GM10847 (cell line): Measurements from ENCODE around the gene ITIH1.

ENCODE experiments used
- POLR2A ChIP-seq: IDR thresholded peaks from 2 replicates; pipeline ENCODE4 v1.6.1; 2011; ENCODE audit not compliant: insufficient read length; ENCODE audit errors: extremely low read depth

ITIH1 gene, protein sequence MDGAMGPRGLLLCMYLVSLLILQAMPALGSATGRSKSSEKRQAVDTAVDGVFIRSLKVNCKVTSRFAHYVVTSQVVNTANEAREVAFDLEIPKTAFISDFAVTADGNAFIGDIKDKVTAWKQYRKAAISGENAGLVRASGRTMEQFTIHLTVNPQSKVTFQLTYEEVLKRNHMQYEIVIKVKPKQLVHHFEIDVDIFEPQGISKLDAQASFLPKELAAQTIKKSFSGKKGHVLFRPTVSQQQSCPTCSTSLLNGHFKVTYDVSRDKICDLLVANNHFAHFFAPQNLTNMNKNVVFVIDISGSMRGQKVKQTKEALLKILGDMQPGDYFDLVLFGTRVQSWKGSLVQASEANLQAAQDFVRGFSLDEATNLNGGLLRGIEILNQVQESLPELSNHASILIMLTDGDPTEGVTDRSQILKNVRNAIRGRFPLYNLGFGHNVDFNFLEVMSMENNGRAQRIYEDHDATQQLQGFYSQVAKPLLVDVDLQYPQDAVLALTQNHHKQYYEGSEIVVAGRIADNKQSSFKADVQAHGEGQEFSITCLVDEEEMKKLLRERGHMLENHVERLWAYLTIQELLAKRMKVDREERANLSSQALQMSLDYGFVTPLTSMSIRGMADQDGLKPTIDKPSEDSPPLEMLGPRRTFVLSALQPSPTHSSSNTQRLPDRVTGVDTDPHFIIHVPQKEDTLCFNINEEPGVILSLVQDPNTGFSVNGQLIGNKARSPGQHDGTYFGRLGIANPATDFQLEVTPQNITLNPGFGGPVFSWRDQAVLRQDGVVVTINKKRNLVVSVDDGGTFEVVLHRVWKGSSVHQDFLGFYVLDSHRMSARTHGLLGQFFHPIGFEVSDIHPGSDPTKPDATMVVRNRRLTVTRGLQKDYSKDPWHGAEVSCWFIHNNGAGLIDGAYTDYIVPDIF

DNA sequence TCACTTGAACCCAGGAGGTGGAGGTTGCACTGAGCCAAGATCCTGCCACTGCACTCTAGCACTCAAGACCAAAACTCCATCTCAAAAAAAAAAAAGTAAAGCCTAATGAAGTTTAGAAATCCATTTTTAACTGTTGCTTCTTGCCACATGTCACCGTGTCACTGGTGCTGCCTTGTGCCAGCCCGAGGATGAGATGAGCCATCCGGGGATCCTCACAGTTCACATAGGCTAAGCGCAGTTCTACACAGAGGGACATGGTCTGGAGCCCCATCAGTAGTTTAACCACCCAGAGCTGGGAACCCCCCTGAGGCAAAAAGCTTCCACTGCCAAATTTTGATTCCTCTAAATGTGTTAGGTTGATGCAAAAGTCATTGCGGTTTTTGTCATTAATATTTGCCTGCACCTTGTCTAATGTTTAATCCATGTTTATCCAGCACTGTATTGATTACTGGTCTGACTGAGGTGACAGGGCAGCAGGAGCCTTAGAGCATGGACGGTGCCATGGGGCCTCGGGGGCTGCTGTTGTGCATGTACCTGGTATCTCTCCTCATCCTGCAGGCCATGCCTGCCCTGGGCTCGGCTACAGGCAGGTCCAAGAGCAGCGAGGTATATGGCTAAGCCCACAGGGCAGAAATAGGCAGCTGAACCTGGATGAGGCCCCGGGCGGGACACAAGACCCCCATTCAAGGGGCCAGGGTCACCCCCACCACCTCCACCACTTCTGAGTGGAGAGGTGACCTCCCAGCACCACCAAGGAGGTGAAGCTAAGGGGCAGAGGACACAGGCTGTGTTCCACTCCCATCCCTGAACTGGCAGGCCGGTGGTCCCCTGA is at the start of gene ITIH1:
Gene ITIH1 (plus strand): TSS at position 473 of the 832 bp plus-strand sequence. CDS start 17 bp downstream, at position 490.
- no peak for TF ChIP-seq POLR2A

DNA sequence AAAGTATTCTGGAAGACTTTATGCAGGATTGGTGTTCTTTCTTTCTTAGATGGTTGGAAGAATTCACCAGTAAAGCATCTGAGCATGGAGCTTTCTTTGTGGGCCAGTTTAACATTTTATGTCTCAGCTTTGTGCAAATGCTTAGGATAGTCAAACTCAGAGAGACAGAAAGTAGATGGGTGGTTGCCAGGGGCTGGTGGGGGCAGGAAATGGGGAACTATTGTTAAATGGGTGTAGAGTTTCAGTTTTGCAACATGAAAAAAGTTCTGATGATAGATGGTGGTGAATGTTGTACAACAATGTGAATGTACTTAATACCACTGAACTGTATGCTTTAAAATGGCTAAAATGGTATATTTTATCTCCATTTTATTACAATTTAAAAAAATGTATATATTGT is 46.7 kb upstream of the ITIH1 start:
- no peak for TF ChIP-seq POLR2A

DNA sequence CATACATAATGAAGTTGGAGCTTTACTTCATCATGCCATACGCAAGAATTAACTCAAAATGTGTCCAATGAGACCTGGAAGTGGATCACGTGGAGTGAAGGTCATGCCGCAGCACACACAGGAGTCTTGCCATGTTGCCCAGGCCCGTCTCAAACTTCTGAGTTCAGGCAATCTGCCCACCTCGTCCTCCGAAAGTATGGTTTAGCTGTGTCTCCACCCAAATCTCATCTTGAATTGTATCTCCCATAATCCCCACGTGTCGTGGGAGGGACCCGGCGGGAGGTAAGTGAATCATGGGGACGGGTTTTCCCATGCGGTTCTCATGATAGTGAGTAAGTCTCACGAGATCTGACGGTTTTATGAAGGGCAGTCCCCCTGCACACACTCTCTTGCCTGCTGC is 45.8 kb upstream of the ITIH1 start:
- TF ChIP-seq POLR2A, result no peak

DNA sequence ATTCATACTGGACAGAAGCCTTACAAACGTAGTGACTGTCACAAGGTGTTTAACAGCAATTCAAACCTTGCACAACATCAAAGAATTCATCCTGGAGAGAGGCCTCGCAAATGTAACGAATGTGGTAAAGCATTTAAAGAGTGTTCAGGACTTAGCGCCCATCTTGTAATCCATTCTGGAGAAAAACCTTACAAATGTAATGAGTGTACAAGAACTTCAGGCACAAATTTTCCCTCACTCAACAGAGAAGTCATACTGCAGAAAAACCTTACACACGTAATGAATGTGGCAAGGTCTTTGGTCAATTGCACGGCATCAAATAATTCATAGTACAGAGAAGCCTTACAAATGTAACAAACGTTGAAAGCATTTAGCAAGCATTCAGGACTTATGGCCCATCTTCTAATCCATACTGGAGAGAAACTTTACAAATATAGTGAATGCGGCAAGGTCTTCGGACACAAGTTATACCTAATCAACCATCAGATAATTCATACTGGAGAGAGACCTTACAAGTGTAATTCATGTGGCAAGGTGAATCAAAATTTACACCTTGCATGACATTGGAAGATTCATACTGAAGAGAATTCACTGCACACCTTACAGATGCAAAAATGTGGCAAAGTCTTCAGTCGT is 44.0 kb upstream of the ITIH1 start:
- TF ChIP-seq POLR2A, result no peak

DNA sequence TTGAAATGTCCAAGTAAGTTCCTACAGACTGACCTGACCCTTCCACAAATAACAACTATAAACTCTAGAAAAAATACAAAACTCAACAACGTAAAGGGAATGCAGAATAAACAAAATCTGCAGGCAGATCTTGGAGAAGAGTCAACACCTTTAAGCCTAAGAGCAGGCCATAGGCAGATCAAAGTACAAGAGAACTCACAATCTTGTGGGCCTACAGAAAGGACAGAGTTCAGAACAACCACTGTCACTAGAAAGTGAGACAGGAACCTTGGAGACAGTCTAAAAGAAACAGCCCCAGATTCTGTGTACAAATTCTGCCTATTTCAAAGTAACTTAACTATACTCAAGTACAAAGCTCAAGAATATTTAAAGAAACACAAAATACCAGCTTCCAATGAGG is 37.7 kb upstream of the ITIH1 start:
- TF ChIP-seq POLR2A, result no peak

DNA sequence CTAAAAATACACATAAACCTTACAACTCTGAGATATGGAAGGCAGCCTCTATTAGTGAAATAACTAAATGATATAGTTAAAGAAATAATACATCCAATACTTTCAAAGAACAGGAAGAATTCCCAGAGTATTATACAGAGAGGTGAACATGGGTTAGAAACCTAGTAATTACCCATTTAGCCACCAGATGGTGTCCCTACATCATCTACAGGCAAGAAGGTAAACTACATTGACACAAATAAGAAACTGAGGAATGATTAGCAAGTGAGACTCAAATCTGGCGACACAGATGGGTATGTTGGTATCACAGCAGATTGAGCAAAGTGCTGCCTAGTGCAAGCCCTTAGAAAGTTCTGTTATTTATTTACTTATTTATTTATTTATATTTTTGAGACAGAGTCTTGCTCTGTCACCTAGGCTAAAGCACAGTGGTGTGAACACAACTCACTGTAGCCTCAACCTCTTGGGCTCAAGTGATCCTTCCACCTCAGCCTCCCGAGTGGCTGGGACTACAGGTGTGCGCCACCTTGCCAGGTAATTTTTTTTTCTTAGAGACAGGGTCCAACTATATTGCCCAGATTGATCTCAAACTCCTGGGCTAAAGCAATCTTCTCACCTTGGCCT is 34.9 kb upstream of the ITIH1 start:
- no peak for TF ChIP-seq POLR2A

DNA sequence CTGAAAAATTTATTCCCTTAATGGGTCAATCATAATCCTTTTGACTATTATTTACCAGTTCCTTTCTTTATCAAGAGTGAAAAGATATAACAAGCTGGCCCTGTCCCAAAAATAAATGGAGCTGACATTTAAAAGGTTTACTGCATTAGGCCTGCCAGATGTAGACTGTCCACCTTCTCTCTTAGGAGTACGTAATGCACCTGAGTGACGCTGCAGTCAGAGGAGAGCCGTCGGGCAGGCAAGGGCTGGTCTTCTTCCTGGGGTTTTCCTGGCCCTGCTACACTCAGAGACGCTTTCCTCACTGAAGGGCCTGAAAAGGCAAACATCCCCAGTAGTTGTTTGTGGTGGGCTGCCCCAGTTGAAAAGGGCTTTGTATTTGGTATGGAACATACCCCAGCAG is 34.2 kb upstream of the ITIH1 start:
- TF ChIP-seq POLR2A, result no peak

DNA sequence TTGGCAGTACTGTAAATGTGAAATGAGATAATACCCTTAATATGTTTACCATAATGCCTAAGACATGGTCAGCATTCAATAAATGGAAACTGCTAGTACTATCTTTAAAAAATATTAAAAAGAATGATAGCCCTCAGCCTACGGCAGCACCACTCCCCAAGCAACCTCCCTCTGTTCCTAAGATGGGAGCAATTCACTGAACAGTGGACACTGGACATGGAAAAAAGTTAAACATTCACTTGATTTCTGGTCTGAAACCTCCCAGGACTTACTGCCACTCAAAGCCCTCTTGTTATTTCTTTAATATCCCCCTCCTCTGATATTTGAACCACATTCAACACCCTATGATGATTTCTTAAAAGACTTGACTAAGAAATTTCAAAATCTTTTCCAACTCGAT is 33.7 kb upstream of the ITIH1 start:
- TF ChIP-seq POLR2A, result no peak

DNA sequence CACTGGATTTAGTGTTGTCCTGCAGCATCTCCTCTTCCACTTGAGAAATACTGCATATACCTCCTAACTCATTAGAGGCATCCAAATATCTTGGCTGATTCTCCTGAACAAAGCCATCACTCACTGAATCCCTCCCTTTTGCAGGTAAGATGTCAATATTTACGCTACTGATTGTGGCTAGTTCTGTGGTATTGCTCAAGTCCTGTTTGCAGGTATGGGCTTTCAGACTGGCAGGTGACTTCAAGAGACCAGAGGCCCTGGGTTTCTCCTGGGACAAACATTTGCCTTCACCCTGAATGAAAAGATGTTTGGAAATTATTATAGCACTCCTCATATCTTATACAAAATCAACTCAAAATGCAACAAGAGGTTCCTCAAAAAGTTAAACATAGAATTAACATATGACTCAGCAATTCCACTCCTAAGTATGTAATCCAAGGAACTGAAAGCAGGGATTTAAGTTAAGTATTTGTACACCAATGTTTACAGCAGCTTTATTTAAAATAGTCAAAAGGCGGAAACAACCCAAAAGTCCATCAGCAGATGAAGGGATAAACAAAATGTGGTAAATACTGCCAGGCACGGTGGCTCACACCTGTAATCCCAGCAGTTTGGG is 25.2 kb upstream of the ITIH1 start:
- TF ChIP-seq POLR2A, result no peak

DNA sequence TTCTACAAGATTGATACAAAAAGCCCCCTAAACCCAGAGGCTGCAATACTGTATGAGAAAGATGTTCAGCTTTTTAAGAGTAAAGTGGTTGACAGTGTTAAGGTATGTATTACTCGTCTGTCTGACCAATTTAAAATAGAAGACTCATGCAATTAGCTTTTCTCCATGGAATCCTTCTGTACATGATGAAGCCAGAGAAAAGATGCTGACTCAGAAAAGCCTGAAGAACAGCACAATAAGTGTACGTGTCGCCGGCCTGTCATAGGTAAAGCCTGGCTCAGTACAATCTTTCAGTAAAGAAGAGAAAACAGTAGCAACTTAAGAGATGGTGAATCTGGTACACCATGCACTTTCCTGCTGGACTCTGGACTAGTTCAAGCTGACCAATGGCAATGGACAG is 23.0 kb upstream of the ITIH1 start:
- no peak for TF ChIP-seq POLR2A

DNA sequence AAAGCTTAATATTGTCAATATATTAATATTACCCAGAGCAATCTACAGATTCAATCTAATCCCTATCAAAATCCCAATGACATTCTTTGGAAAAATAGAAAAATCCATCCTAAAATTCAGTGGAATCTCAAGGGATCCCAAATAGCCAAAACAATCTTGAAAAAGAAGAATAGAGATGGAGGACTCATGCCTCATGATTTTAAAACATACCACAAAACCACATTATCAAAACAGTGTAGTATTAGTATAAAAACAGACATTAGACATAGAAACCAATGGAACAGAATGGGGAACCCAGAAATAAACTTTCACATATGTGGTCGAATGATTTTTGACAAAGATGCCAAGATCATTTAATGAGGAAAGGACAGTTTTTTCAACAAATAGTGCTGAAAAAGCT is 21.3 kb upstream of the ITIH1 start:
- TF ChIP-seq POLR2A, result no peak

DNA sequence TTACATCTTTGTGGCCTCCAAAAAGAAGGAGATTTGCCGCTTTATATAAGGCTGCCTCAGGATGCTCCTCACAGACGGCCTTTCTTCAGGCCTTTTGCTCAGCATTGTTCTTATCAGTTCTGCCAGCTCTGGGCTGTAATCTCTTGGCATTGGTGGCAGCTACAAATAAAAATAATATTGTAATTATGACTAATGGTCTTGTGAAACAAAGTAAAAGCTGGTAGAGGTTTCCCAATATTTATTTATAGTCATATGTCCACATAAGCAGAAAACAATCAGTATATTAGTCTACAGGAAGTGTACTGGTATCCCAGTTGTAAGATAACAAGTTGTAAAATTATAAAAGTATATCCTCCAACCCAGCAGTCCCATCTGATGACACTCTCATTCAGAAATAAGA is 13.9 kb upstream of the ITIH1 start:
- no peak for TF ChIP-seq POLR2A

DNA sequence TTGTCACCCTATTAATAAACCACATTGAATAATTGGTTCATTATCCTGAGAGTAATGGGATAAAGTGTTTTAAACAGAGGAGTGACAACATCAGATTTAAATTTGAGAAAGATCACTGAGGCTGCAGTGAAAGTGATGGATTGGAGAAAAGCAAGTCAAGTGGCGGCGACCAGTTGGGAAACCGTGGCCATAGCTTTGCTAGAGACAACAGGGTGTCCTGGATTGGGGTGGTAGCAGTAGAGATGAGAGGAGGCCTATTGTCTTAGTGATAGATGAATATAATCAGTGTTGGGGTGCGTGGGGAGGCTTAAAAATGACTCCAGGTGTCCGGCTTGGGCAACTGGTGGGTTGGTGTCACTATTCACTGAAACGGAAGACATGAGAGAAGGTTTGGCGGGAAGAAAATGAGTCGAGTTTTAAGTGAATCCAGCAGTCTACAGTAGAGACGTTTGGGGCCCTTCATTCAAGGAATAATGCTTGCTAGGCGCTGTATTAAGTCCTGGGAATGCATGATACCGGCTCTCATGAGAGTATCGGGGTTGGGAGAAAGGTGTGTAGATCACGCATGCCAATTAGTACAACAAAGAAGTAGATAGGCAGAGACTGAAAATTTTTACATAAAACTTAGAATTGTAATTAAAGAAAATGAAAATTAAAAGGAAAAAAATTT is 7.5 kb upstream of the ITIH1 start:
- no peak for TF ChIP-seq POLR2A
